ENCODE measurements around the gene ATP8A1.
A peak's percentile ranks its signal among the peaks of the same experiment; 100 is the strongest.

The ATP8A1 gene

GRCh38 chr4:42643685-42644084 lies 13.2 kb downstream of the ATP8A1 start:
- Histone ChIP-seq H3K36me3 (peaks cover 0 to 10% (median 0%) of the 10 kb centered on the region in 11 experiments; a peak in 3 of 22 replicates), H3K4me1 (peaks cover 28 to 68% (median 57%) of the 10 kb centered on the region in 10 experiments), H3K27me3 (no peaks in the 10 kb centered on the region), H3K4me3 (peak overlapping the region in 1 of 10 experiments; percentile 13; a peak in 1 of 20 replicates), H3K9ac (peak overlapping the region in 7 of 11 experiments; percentile 16 to 58 (median 29); a peak in 8 of 22 replicates), H3K4me2 (peak overlapping the region; percentile 49 to 91 (median 71)), H3K27ac (peak overlapping the region in 10 of 11 experiments; percentile 23 to 61 (median 52); a peak in 19 of 22 replicates), H3K9me3 (replicated peaks in 1 of 11) (no peaks in the 10 kb centered on the region), H4K20me1 (no peaks in the 10 kb centered on the region)
- TF ChIP-seq Cebpa-rat (IDR thresholded peaks at IDR 0.05), result no peak

GRCh38 chr4:42642845-42643615 lies 13.9 kb downstream of the ATP8A1 start:
- peaks cover 0 to 10% (median 0%) of the 10 kb centered on the region in 11 experiments; a peak in 3 of 22 replicates for H3K36me3 ChIP-seq
- H3K4me3 ChIP-seq, result peak overlapping the region in 1 of 10 experiments; percentile 13; a peak in 1 of 20 replicates
- peak overlapping the region in 6 of 11 experiments; percentile 16 to 58 (median 26); a peak in 6 of 22 replicates for H3K9ac ChIP-seq
- no peaks in the 10 kb centered on the region for H3K27me3 ChIP-seq
- peak overlapping the region in 9 of 11 experiments; percentile 23 to 61 (median 52); a peak in 18 of 22 replicates for H3K27ac ChIP-seq
- H3K9me3 ChIP-seq (replicated peaks in 1 of 11), result no peaks in the 10 kb centered on the region
- H3K4me2 ChIP-seq, result peak overlapping the region; percentile 49 to 91 (median 71)
- no peak for TF ChIP-seq Cebpa-rat (IDR thresholded peaks at IDR 0.05)
- peaks cover 34 to 74% (median 64%) of the 10 kb centered on the region in 10 experiments for H3K4me1 ChIP-seq
- no peaks in the 10 kb centered on the region for H4K20me1 ChIP-seq

GRCh38 chr4:42642101-42642797 lies 14.7 kb downstream of the ATP8A1 start:
- Histone ChIP-seq H3K27ac (no peak overlapping the region), H3K4me1 (peaks cover 38 to 82% (median 72%) of the 10 kb centered on the region in 10 experiments), H3K27me3 (no peaks in the 10 kb centered on the region), H3K9ac (no peak overlapping the region), H3K9me3 (replicated peaks in 1 of 11) (no peaks in the 10 kb centered on the region), H4K20me1 (no peaks in the 10 kb centered on the region), H3K4me2 (peak overlapping the region; percentile 4 to 91 (median 29); a peak in 19 of 22 replicates), H3K4me3 (no peak overlapping the region), H3K36me3 (peaks cover 0 to 10% (median 0%) of the 10 kb centered on the region in 11 experiments; a peak in 3 of 22 replicates)
- TF ChIP-seq Cebpa-rat (IDR thresholded peaks at IDR 0.05), result no peak

- TF ChIP-seq Cebpa-rat (IDR thresholded peaks at IDR 0.05), result no peak
Observed at GRCh38 chr4:42641656-42642055, 15.2 kb downstream of the ATP8A1 start.

GRCh38 chr4:42641161-42641560 lies 15.7 kb downstream of the ATP8A1 start:
- Histone ChIP-seq H3K36me3 (peaks cover 0 to 6% (median 0%) of the 10 kb centered on the region in 11 experiments; a peak in 3 of 22 replicates), H3K27ac (peak overlapping the region in 1 of 11 experiments; percentile 59; a peak in 1 of 22 replicates), H3K4me3 (no peak overlapping the region), H3K9me3 (replicated peaks in 1 of 11) (no peaks in the 10 kb centered on the region), H3K9ac (no peak overlapping the region), H3K4me1 (peaks cover 44 to 93% (median 83%) of the 10 kb centered on the region in 10 experiments), H3K4me2 (peak overlapping the region in 9 of 11 experiments; percentile 59 to 91 (median 75); a peak in 14 of 22 replicates), H4K20me1 (no peaks in the 10 kb centered on the region; a peak in 1 of 22 replicates), H3K27me3 (no peaks in the 10 kb centered on the region)
- no peak for TF ChIP-seq Cebpa-rat (IDR thresholded peaks at IDR 0.05)

More at GRCh38 chr4:42641656-42642055, 15.2 kb downstream of the ATP8A1 start:
- Histone ChIP-seq H4K20me1 (no peaks in the 10 kb centered on the region; a peak in 1 of 22 replicates), H3K9ac (no peak overlapping the region), H3K4me1 (peaks cover 39 to 88% (median 78%) of the 10 kb centered on the region in 10 experiments), H3K27ac (no peak overlapping the region), H3K36me3 (peaks cover 0 to 10% (median 0%) of the 10 kb centered on the region in 11 experiments; a peak in 3 of 22 replicates), H3K4me2 (peak overlapping the region in 9 of 11 experiments; percentile 4 to 91 (median 71); a peak in 13 of 22 replicates), H3K4me3 (no peak overlapping the region), H3K9me3 (replicated peaks in 1 of 11) (no peaks in the 10 kb centered on the region), H3K27me3 (no peaks in the 10 kb centered on the region)

GRCh38 chr4:42640613-42641012 lies 16.3 kb downstream of the ATP8A1 start:
- peak overlapping the region in 9 of 11 experiments; percentile 59 to 91 (median 75); a peak in 17 of 22 replicates for H3K4me2 ChIP-seq
- no peaks in the 10 kb centered on the region for H3K9me3 ChIP-seq (replicated peaks in 1 of 11)
- H3K27ac ChIP-seq, result peak overlapping the region in 3 of 11 experiments; percentile 29 to 59 (median 30); a peak in 4 of 22 replicates
- peaks cover 0 to under 1% (median 0%) of the 10 kb centered on the region in 11 experiments; a peak in 2 of 22 replicates for H3K36me3 ChIP-seq
- no peak overlapping the region for H3K9ac ChIP-seq
- no peaks in the 10 kb centered on the region; a peak in 1 of 22 replicates for H4K20me1 ChIP-seq
- peaks cover 48 to 98% (median 88%) of the 10 kb centered on the region in 10 experiments for H3K4me1 ChIP-seq
- no peaks in the 10 kb centered on the region for H3K27me3 ChIP-seq
- no peak overlapping the region for H3K4me3 ChIP-seq
- no peak for TF ChIP-seq Cebpa-rat (IDR thresholded peaks at IDR 0.05)

- peak overlapping the region in 2 of 10 experiments; percentile 27 to 34; a peak in 2 of 20 replicates for H3K4me3 ChIP-seq
- H3K27me3 ChIP-seq, result no peaks in the 10 kb centered on the region
- no peaks in the 10 kb centered on the region for H3K9me3 ChIP-seq (replicated peaks in 1 of 11)
- H3K4me2 ChIP-seq, result peak overlapping the region; percentile 41 to 91 (median 74)
- peak overlapping the region in 4 of 11 experiments; percentile 6 to 55 (median 46); a peak in 6 of 22 replicates for H3K9ac ChIP-seq
- H3K36me3 ChIP-seq, result no peaks in the 10 kb centered on the region; a peak in 1 of 22 replicates
- H3K4me1 ChIP-seq, result peaks cover 44 to 99% (median 83%) of the 10 kb centered on the region in 10 experiments
- no peaks in the 10 kb centered on the region; a peak in 1 of 22 replicates for H4K20me1 ChIP-seq
- TF ChIP-seq Cebpa-rat (IDR thresholded peaks at IDR 0.05), result no peak
- peak overlapping the region in 7 of 11 experiments; percentile 14 to 59 (median 36); a peak in 10 of 22 replicates for H3K27ac ChIP-seq
Observed at GRCh38 chr4:42638993-42639392, 17.9 kb downstream of the ATP8A1 start.

GRCh38 chr4:42638321-42638720 lies 18.6 kb downstream of the ATP8A1 start:
- Histone ChIP-seq H3K4me2 (peak overlapping the region; percentile 41 to 91 (median 74); a peak in 20 of 22 replicates), H3K9me3 (replicated peaks in 1 of 11) (no peaks in the 10 kb centered on the region), H3K4me1 (peaks cover 43 to 99% (median 83%) of the 10 kb centered on the region in 10 experiments), H3K27me3 (no peaks in the 10 kb centered on the region), H3K27ac (peak overlapping the region in 5 of 11 experiments; percentile 15 to 59 (median 36); a peak in 5 of 22 replicates), H3K4me3 (0 out of 20 replicates have a peak overlapping the region, but pooled peaks of 1 of the 10 experiments have one; percentile 34), H3K36me3 (no peaks in the 10 kb centered on the region; a peak in 1 of 22 replicates), H4K20me1 (no peaks in the 10 kb centered on the region; a peak in 1 of 22 replicates), H3K9ac (0 out of 22 replicates have a peak overlapping the region, but pooled peaks of 2 of the 11 experiments have one; percentile 48 to 55)
- TF ChIP-seq Cebpa-rat (IDR thresholded peaks at IDR 0.05), result no peak
